ENCODE data around the gene FARSB. TPM values are rescaled to one million over a fixed set of nuclear protein-coding genes. Genes with fewer than 3 reads are reported as not detected.

Gene FARSB
- total RNA-seq, 1 experiment from 2014 or later: 50.7 TPM

- ATAC-seq: no peak
- intact Hi-C loops (cut with micrococcal nuclease): no loop called here
- CTCF ChIA-PET: no interaction called here
- RAD21 ChIA-PET (ENCODE audit: low non-redundant PET in 1 of 2, low total read pairs in 2 of 2, uncharacterized antibody in 2 of 2, unreplicated experiment in 2 of 2): no interaction called here
- TF ChIP-seq JUND (IDR thresholded peaks at IDR 0.05): no peak
- TF ChIP-seq EZH2phosphoT487 (IDR thresholded peaks at IDR 0.05; ENCODE audit: borderline replicate concordance): no peak
- TF ChIP-seq EGR1 (IDR thresholded peaks at IDR 0.05; ENCODE audit: low read depth): no peak
- no peak for TF ChIP-seq MAX (IDR thresholded peaks at IDR 0.05)
- no peak for TF ChIP-seq CTCF (IDR thresholded peaks at IDR 0.05 in 2 of 3, conservative IDR thresholded peaks at IDR 0.05 in 1 of 3; ENCODE audit: borderline replicate concordance in 1 of 3, insufficient read depth in 1 of 3, low read depth in 2 of 3, low read length in 2 of 3)
- TF ChIP-seq ELF1 (IDR thresholded peaks at IDR 0.05; ENCODE audit: borderline replicate concordance, low read depth): no peak
- no peak for TF ChIP-seq EZH2 (IDR thresholded peaks at IDR 0.05)
- TF ChIP-seq POLR2A (IDR thresholded peaks at IDR 0.05; ENCODE audit: borderline replicate concordance, extremely low read depth, insufficient read depth, insufficient read length): no peak
- TF ChIP-seq ZNF274 (IDR thresholded peaks at IDR 0.05; ENCODE audit: low read depth, low read length): no peak
- no peak for TF ChIP-seq SP1 (IDR thresholded peaks at IDR 0.05; ENCODE audit: low read depth)
- no peak for TF ChIP-seq POLR2AphosphoS5 (IDR thresholded peaks at IDR 0.05; ENCODE audit: low read depth, low read length)
- POLR2A ChIA-PET: no interaction called here
- no peak overlapping the region for H3K27ac ChIP-seq (ENCODE audit: low read depth, low read length)
- H3K9me3 ChIP-seq (ENCODE audit: control insufficient read depth in 1 of 2, insufficient read depth in 1 of 2, low read depth in 1 of 2, low read length in 2 of 2): no peaks in the 10 kb centered on the region
- peaks cover 33% of the 10 kb centered on the region for H3K27me3 ChIP-seq (ENCODE audit: insufficient read depth, low read length)
- no peaks in the 10 kb centered on the region for H3K79me2 ChIP-seq (ENCODE audit: insufficient read depth, low read length)
- H3K4me2 ChIP-seq (ENCODE audit: low read length): no peak overlapping the region
- DNase-seq (ENCODE audit: low read depth, low spot score): no peak
- H3K4me1 ChIP-seq (ENCODE audit: control insufficient read depth in 1 of 2, insufficient read depth in 2 of 2, low read length in 2 of 2): no peaks in the 10 kb centered on the region
- H3K36me3 ChIP-seq (ENCODE audit: control insufficient read depth in 1 of 2, insufficient read depth in 2 of 2, low read length in 2 of 2): no peaks in the 10 kb centered on the region
- no TSS peak for BruUV-seq (replicated peaks)
- H3K9me2 ChIP-seq (ENCODE audit: insufficient read depth): no peaks in the 10 kb centered on the region
- H2AFZ ChIP-seq (ENCODE audit: low read depth, low read length, poor library complexity, severe bottlenecking): no peak overlapping the region
- H3K9ac ChIP-seq (ENCODE audit: low read length): no peak overlapping the region
- H3K4me3 ChIP-seq (replicated peaks in 1 of 2; ENCODE audit: low read depth in 1 of 2, low read length in 2 of 2): no peak overlapping the region
- no peaks in the 10 kb centered on the region for H4K20me1 ChIP-seq (ENCODE audit: insufficient read depth)
These were observed 108.8 kb downstream of the FARSB start for GRCh38 chr2:222547083-222547482.
